Smooth muscle cell of the brain vasculature (primary cell): ENCODE measurements around the gene OXTR.

Experiments
- DNase-seq: peaks from one replicate; pipeline ENCODE4 v3.0.0-alpha.2; 2012; ENCODE audit warnings: low read depth, low spot score

The OXTR gene

DNA sequence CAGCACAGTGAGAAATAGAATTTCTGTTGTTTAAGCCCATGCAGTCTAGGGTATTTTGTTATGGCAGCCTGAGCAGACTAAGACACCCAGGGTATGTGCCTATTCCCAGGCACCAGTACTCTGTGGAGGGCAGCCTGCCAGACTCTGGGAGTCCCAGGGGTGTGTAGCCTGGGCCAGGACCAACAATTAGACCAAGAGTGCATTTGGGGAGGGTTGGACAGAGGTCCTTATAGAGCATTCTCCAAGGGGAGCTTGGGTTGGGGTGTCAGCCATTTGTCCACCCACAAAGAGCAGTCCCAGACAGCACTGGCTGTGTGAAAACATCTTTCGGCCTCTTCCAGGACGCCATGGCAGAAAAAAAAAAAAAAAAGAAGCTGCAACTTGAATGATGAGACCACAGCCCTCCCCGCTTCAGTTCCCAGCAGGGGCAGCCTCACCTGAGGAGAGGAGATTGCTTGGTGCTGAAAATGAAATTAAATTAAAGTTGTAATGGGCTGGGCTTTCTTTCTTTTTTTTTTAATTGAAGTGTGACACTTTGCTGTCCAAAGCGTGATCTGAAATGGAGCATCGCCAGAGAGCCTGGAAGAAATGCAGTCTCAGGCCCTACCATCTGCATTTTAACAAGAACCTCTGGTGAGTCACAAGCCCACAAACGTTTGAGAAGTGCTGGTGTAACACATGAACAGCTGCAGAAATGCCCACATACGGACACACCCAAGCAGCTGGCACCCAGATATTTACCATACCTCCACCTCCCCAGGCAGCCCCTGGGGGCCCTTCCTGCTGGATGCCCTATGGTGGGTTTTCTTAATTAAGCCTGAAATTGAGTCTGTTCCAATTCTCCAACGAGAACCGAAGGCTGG, 57.1 kb downstream of the OXTR start:
- DNase-seq, result peak; percentile 15

DNA sequence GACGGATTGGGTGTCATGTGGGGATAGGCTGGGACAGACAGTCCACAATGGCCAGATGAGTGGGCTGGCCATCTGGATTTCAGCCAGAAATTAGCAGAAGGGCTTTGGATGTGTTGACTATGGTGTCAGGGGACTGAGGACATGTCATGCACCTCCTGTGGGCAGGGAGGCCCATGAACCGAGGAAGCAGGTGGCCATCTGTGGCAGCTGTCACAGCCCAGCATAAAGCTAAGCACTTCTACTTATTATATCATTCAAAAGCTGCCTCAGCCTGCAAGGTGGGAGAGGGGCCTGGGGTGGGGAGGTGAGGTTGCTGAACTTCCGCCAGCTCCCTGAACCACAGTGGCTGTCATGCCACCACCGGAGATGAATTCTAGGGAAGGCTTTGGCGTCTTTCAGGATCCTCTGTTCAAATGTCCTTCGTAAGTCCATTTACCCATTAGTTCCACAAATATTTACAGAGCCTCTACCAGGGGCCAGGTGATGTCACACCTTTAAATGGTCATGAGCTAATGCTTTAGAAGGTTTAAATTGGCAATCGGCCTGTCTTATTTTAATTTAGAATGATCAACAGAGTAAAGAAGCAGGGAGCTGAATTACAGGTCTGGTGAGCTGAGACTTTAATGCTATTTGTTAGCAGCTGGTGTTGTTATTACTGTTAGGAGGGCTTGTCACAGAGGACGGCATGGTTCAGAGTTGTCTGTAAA, 59.5 kb downstream of the OXTR start:
- DNase-seq, result no peak

DNA sequence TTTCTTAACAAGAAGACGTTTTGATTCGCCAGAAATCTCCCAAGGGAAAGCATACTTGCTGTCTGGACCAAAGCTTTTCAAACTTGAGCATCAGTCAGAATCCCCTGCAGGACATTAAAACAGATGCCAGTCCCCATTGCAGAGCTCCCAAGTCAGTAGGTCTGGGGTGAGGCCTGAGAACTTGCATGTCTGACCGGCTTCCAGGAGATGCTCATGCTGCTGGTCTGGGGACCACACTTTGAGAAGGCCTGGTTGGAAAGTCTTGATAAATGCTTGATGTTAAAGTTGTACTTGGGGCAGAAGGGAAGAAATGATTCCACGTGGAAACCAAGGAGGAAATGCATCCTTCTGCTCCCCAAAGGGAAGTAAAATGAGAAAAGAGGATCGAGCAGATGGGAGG, 60.1 kb downstream of the OXTR start:
- no peak for DNase-seq

GRCh38 chr3:8705575-8705974, 63.8 kb downstream of the OXTR start:
- DNase-seq, result no peak

DNA sequence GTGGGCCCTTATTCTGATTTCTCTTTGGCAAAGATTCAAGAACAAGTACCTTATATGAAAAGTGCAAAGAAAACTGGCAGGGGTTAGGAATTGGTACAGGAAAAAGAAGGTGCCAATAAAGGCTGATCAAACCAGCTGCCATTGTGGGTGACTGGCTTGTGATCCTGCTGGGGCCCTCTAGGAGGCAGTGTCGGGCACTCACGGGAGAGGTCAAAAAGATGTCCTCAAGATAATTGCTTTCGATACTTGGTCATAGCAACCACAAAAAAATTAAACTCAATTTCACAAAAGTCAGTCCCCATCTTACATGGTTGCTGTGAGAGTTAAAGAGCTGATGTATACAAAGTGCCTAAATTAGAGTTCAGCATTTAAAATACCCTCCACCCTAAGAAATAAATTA, 66.9 kb downstream of the OXTR start:
- DNase-seq, result no peak
